ACHN (cell line): ENCODE results near the gene EVPL.

Experiments used
- DNase-seq: peaks from one replicate; pipeline ENCODE4 v3.0.0-alpha.2; 2015
- in situ Hi-C: cut with HindIII; loops from 2 replicates; pipeline ENCODE4 v1.10.0; 2017; ENCODE audit warnings: low sequenced_read_pairs, low pct_ligation_motif_present, low pct_unique_long_range_greater_than_20kb

EVPL gene

DNA sequence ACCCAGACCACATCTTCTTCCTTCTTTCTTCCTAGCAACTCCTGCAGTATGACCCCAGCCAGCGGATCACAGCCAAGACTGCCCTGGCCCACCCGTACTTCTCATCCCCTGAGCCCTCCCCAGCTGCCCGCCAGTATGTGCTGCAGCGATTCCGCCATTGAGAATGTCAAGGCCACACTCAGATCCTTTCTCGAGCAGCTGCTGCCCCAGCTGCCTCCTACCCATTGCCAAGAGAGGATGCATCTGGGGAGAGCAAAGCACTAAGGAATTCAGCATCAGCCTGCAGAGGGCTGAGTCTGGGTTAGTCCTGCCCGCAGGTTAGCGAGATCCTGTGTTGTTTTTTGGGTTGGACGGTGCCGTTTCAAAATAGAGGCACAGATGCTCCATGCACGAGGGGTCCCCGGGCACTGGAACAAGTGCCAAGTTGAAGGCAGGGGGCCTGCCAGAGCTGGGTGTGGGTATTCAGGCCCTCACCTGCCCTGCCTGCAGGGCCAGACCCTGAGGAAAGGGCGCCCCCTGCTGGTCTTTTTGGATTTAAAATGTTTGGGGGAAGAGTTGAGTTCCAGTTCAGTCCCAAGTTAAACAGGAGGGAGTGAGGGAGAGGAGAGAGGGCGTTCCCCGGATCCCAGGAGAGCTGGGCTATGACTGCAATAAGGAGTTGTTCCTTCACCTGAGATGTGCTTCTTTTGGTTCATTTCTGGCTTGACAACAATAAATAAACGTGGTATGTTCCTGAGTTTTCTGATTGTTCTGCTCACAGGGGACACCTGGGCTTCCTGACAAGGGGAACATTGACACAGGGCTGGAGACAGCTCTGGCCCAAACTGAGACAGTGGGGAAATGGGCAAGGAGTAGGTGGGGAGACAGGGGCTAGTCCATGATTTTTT is 21.6 kb downstream of the EVPL start:
- peak; percentile 76 for DNase-seq
- in situ Hi-C loops, result no loop called here

- in situ Hi-C loops, result no loop called here
- DNase-seq, result no peak
These were observed 22.3 kb downstream of the EVPL start for GRCh38 chr17:76004750-76005262.

- no peak for DNase-seq
- in situ Hi-C loops, result no loop called here
These were observed 23.2 kb downstream of the EVPL start for GRCh38 chr17:76003915-76004314.

DNA sequence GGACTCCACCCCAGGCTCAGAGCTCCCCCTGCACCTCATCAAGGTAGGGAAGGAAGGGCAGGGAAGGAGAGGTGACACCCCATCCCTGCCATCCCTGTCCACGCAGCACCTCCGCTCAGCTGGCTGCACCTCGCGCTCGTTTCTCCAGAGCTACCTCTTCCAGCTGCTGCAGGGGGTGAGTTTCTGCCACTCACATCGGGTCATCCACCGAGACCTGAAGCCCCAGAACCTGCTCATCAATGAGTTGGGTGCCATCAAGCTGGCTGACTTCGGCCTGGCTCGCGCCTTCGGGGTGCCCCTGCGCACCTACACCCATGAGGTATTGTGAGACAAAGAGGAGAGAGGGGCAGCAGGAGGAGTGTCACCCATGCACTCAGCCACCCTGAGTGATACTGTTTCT is 25.0 kb downstream of the EVPL start:
- DNase-seq, result no peak
- in situ Hi-C loops, result no loop called here

GRCh38 chr17:76000755-76001521 is 26.2 kb downstream of the EVPL start, which contains the start of gene CDK3:
Gene CDK3 (plus strand): TSS chr17:76000855. CDS start chr17:76001426, 571 bp downstream.
- in situ Hi-C loops, result no loop called here
- DNase-seq, result no peak

DNA sequence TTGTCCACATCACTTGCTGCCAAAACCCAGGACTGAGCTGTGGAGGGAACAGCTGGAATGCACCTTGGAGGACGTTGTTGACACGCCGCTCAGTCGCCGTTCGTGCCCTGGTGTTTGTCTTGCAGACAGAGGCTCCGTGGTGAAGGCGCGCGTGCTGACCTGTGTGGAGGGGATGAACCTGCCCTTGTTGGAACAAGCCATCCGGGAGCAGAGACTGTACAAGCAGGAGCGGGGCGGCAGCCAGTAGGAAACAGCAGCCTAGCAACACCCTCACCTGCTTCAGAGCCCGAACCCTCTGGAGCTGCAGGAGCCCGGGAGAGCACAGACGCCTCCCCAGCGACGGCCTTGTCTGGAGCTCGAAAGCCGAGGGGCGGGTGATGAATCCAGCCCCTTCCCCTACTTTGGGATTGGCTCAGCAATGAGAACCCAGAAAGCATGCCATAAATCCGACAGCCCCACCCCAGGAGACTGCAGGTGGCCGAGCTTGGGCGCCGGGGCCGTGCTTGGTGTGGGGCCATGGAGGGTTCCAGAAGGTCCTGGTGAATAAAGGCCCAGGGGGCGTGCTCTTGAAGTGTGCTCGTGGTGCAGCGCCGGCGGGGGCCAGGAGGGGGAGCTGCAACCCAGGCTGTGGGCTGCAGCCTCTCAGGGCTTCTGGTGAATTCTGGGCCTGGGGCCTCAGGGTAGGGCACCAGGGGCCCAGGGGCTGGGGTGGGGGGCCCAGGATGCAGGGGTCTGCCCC is 26.9 kb downstream of the EVPL start:
- in situ Hi-C loops, result no loop called here
- peak; percentile 61 for DNase-seq

DNA sequence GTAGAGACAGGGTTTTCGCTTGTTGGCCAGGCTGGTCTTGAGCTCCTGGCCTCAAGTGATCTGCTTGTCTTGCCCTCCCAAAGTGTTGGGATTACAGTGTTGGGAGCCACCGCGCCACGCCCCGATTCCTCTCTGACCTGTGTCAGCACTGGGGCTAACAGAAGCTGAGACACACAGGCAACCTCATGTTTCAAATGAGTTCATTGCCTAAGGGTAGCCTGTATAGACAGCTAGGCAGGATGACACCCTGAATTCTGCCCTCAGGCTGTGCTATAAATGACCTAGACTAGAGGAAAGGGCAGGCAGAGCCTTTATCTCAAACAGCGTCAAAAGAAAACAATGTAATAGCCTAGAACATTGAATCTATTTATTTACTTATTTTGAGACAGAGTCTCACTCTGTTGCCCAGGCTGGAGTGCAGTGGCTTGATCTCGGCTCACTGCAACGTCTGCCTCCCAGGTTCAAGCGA is 28.7 kb downstream of the EVPL start:
- in situ Hi-C loops, result no loop called here
- DNase-seq, result no peak

DNA sequence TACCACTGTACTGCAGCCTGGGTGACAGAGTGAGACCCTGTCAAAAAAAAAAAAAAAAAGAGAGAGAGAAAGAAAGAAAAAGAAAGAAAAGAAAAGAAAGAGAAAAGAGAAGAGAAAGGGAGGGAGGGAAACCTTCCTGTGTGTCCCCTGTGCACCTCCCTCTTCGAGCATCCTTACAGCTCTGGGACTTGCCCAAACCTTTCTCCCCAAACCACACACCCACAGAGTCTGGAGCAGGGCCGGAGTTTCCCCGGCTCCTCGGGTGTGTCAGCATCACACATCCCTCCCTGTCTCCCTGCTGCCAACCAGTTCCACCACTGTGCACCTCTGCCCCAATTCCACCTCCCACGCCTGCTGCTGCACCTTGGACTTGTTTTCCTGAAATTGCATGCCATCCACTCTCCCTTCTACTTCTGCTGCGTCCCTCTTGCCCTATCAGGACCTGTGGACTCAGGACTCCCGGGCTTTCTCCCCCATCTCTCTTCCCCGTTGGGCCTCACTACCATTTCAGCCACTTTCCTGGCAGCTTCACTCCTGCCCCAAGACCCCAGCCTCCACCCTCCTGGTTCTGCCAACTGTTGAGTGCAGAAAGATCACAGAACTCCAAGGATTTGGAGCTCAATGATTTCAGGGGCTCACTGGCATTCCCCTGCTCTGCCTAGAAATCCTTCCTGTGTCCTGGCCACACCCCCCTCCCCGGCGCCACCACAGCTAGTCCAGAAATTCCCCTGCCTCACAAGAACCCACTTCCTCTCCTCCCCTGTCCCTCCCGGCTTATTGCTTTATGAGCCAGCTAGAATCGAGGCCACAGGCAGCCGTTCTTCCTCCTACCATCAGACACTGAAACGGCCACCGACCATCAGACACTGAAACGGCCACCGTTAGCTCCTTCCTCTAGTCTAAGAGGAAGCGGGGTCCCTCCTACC is 30.2 kb downstream of the EVPL start:
- in situ Hi-C loops, result no loop called here
- DNase-seq, result peak; percentile 43

- no peak for DNase-seq
- in situ Hi-C loops, result no loop called here
These were observed 31.7 kb downstream of the EVPL start for GRCh38 chr17:75995385-75995925.

GRCh38 chr17:75994802-75995370 is 32.2 kb downstream of the EVPL start:
- DNase-seq, result no peak
- in situ Hi-C loops, result no loop called here

DNA sequence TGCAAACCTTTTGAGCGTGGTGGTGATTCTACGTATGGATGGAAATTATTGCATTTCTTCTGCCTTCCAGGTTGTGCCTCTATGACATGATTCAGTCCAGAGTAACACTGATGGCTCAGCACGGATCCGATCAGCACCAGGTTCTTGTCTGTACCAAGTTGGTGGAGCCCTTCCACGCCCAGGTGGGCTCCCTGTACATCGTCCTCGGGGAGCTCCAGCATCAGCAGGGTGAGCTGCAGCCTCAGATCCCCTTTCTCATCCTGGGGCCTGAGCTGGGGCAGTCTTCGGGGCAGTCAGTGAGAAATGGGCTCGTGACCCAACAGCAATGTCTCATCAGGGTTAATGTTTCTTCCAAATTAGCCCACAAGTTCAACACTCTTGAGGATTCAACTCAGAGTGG is 35.7 kb downstream of the EVPL start:
- in situ Hi-C loops, result no loop called here
- DNase-seq, result no peak

DNA sequence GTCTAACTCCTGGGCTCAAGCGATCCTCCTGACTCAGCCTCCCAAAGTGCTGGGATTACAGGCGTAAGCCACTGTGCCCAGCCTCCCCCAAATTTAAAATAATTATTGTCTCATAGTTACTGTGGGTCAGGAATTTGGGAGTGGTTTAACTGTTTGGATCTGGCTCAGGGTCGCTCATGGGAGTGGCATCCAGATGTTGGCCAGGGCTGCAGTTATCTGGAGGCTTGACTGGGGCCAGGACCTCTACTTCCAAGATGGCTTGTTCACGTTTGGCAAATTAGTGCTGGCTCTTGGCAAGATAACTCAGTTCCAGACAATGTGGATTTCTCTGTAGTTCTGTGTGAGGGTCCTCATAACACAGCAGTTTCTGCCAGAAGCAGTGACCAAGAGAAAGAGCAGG is 40.1 kb downstream of the EVPL start:
- no peak for DNase-seq
- in situ Hi-C loops, result no loop called here

DNA sequence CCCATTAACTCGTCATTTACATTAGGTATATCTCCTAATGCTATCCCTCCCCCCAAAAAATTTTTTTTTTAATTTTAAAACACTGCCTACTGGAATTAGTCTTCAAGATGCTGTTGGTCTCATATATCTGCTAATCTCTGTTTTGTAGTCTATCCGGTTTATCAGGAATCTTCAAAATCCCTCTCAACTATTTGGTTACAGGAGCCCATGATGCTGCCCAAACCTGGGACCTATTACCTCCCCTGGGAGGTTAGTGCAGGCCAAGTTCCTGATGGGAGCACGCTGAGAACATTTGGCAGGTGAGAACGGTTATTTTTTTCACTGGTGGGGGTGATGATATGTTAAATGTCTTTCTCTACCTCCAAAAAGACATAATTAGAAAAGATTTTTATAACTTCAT is 41.1 kb downstream of the EVPL start:
- in situ Hi-C loops, result no loop called here
- no peak for DNase-seq

DNA sequence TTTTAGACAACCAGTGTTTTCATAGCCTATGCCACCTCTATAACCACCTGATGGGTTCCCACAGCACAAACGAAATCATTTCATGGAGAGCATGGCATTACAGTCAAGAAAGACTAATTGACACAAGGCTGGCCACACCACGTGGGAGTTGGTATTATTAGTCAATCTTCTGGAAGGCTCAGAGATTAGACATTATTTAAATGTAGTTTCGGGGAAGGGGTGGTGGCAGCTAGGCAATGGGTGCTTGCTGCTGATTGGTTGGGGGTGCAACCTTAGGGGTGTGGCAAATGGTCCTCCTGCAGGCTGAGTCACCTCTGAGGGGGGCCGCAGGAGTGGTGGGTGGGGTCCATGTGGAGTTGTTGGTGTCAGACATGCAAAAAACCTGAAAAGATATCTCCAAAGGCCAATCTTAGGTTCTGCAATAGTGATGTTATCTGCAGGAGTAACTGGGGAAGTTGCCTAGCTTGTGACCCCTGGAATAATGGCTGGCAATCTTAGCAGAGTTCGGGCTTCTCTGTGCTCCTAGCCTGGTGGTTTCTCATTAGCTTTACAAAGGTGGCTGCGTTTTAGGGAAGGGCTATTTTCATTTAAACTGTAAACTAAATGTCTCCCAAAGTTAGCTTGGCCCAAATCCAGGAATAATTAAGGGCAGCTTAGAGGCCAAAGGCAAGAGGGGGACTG is 43.5 kb downstream of the EVPL start:
- in situ Hi-C loops, result no loop called here
- peak; percentile 19 for DNase-seq

GRCh38 chr17:75981019-75981615 is 46.0 kb downstream of the EVPL start:
- in situ Hi-C loops, result no loop called here
- DNase-seq, result no peak
